Central memory CD8-positive, alpha-beta T cell (primary cell): ENCODE data around the gene SLC22A12.
A peak's percentile ranks its signal among the peaks of the same experiment; 100 is the strongest.

Experiments
- ATAC-seq: fragments of 150-1000 bp; cut with Tn5 transposase; replicated peaks from 2 replicates; pipeline ENCODE4 v1.10.0; 2022; ENCODE audit warnings: mild to moderate bottlenecking, moderate FRiP score, moderate number of reproducible peaks; ENCODE audit not compliant: poor library complexity, severe bottlenecking; ENCODE audit errors: extremely low read depth
- DNase-seq, 2 donors: peaks; one replicate each; pipeline ENCODE4 v3.0.0; 2021; ENCODE audit warnings: low spot score in 2 of 2
- H3K27ac Mint-ChIP-seq: one replicate; pipeline ENCODE4 v1.8.0; 2022; ENCODE audit warnings: low read depth, mild to moderate bottlenecking, moderate library complexity, mixed read lengths
- H3K27me3 Mint-ChIP-seq: one replicate; pipeline ENCODE4 v1.8.0; 2022; ENCODE audit warnings: mixed read lengths
- H3K36me3 Mint-ChIP-seq: one replicate; pipeline ENCODE4 v1.8.0; 2022; ENCODE audit warnings: mild to moderate bottlenecking, moderate library complexity, mixed read lengths; ENCODE audit not compliant: insufficient read depth
- H3K4me1 Mint-ChIP-seq: one replicate; pipeline ENCODE4 v1.8.0; 2022; ENCODE audit warnings: mixed read lengths
- H3K4me3 Mint-ChIP-seq: one replicate; pipeline ENCODE4 v1.8.0; 2022; ENCODE audit warnings: mild to moderate bottlenecking, moderate library complexity, mixed read lengths
- H3K9me3 Mint-ChIP-seq: one replicate; pipeline ENCODE4 v1.8.0; 2022; ENCODE audit warnings: mixed read lengths

Gene SLC22A12

DNA sequence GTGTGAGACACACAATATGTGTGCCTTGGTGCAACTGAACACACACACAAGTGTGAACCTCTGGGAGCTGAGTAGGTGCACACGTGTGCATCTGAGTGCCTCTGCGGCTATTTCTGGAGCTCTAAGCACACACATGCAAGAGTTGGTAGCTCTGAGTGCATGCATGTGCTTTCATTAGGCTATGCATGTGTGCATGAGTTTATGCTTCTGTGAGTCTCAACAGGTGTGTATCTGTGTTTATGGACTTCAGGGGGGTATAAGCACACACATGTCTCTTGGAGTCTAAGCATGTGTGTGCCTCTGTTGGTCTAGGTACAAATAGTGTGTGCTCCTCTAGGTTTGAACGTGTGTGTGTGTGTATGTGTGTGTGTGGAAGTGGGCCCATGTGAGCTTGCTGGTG is 25.8 kb downstream of the SLC22A12 start:
- Mint-ChIP-seq H3K36me3 (no peaks in the 10 kb centered on the region), H3K27me3 (no peaks in the 10 kb centered on the region), H3K9me3 (no peaks in the 10 kb centered on the region), H3K4me1 (peaks cover 8% of the 10 kb centered on the region), H3K27ac (no peak overlapping the region), H3K4me3 (no peak overlapping the region)
- ATAC-seq = no peak
- DNase-seq = no peak

DNA sequence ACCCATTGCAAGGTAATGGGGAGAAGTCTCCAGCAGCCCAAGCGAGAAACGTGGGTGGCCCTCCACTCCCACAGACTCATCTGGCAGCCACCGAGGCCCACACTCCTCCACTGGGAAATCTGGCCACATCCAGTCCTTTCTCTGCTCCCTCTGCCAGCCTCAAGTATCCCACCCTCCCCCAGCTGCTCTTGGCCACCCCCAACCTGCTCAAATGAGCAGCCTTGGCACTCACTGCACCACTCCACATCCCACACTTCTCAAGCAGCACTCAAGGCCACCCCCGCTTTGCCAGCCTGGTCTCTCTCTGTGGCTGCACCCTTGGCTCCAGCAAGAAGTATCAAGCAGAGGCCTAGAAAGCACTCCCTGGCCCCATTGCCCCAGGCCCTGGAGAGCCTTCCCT is 28.2 kb downstream of the SLC22A12 start:
- Mint-ChIP-seq H3K9me3 (no peaks in the 10 kb centered on the region), H3K27ac (no peak overlapping the region), H3K27me3 (no peaks in the 10 kb centered on the region), H3K4me3 (no peak overlapping the region), H3K36me3 (no peaks in the 10 kb centered on the region), H3K4me1 (peaks cover 6% of the 10 kb centered on the region)
- DNase-seq (no peak), ATAC-seq (no peak)

DNA sequence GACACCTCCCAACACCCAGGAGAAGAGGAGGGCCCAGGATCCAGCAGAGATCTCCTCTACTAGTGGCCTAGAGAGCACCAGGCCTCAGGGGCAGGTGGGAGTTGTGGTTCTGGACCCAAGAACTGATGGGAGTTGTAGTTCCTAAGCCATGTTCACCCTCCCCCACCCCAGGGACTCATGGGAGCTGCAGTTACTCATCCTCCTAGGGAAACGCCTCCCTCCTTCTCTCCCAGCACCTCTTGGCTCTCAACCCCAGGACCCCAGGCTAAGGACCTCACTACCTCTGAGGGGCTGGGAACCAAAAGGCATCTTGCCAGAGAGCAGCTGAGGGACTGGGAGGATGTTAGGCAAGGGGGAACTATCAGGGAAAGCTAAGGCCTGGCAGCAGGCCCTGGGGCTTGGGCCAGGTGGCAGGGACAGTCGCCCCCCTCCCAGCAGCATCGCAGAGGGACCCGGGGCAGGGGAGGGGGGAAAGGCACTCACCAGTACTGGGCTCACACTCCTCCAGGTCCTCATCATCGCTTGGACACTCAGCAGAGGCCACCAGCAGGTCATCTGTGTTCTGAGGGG is 28.9 kb downstream of the SLC22A12 start:
- Mint-ChIP-seq H3K4me3 (no peak overlapping the region), H3K4me1 (peaks cover 6% of the 10 kb centered on the region), H3K27me3 (no peaks in the 10 kb centered on the region), H3K36me3 (no peaks in the 10 kb centered on the region), H3K9me3 (no peaks in the 10 kb centered on the region), H3K27ac (no peak overlapping the region)
- ATAC-seq = no peak
- no peak for DNase-seq

DNA sequence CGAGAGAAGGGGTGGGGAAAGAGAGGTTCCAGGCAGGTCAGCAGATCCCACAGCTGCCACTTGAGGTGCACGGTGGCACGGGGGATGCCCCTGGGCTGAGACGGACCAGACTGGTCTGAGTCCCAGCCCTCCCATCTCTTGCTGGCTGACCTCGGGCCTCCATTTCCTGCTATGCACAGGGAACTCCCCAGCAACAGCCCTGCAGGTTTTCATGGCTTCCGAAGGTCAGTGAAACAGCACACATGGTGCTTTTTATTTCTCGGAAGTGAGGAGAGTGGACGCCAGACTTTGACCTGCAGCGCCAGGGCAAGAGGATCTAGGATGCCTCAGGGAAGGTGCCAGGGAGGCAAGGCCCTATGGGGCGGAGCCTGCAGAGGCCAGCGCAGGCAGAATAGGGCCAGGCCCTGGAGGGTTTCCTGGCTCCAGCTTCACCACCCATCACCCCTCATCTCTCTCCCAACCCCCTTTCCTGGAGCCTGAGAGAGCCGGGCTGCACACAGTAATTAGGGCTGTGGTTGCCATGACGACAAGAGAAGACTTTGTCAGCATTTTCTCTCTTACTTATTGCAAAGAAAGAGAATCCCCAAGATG is 29.5 kb downstream of the SLC22A12 start:
- no peaks in the 10 kb centered on the region for H3K36me3 Mint-ChIP-seq
- no peaks in the 10 kb centered on the region for H3K9me3 Mint-ChIP-seq
- peak overlapping the region; percentile 43 for H3K27ac Mint-ChIP-seq
- ATAC-seq (no peak), DNase-seq (no peak)
- peaks cover 6% of the 10 kb centered on the region for H3K4me1 Mint-ChIP-seq
- H3K4me3 Mint-ChIP-seq = no peak overlapping the region
- no peaks in the 10 kb centered on the region for H3K27me3 Mint-ChIP-seq

DNA sequence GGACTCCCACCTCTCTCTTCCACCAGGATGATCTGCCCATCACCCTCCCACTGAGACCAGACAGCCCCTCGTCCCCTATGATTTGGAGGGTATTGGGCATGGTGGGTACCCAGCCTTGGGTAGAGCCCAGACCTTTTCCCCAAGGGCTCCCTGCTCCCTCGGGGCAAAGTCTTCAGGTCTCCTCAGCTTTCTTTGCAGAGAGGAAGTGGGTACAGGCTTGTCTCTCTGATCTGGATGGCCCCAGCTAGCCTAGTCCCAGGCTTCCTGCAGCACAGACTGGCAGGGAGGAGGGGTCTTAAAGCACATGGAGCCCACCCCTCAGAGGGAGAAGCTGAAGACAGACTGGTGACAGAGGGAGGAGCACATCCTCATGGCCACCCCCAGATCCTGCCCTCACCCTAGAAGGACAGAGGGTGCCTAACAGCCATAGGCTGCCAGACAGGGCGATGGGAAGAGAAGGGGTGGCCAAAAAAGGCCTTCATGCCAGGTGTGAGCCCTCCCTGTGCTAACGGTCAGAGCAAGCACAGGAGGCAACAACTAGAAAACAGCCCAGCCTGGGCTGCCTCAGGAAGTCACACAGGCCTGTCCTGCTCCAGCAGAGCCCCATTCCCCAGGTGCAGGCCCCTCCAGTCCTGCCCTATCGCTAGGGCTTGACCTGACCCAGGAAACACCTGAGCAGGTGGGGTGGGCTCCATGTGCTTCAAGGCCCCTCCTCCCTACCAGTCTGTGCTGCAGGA is 30.4 kb downstream of the SLC22A12 start:
- no peak for DNase-seq
- Mint-ChIP-seq H3K36me3 (no peaks in the 10 kb centered on the region), H3K27ac (peak overlapping the region; percentile 43), H3K4me3 (no peak overlapping the region), H3K27me3 (no peaks in the 10 kb centered on the region), H3K4me1 (peaks cover 7% of the 10 kb centered on the region), H3K9me3 (no peaks in the 10 kb centered on the region)
- no peak for ATAC-seq

DNA sequence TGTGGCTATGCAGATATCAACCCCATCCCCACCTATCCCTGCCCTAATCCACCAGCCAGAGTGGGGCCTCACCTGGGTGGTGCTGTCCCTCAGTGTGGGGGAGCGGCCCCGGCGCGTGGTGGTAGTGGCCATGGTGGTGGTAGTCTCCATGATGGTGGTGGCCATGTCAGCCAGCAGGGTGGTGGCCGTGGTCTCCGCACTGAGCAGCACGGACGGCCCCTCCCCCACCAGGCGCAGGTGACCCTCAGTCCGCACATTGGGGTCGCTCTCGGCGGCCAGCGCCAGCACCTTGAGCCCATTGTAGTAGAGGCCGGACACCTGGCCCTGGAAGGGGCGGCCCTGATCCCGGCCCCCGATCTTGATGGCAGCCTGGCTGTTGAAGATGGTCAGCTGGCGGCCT is 31.7 kb downstream of the SLC22A12 start:
- H3K4me1 Mint-ChIP-seq = peaks cover 10% of the 10 kb centered on the region
- no peaks in the 10 kb centered on the region for H3K36me3 Mint-ChIP-seq
- no peak overlapping the region for H3K4me3 Mint-ChIP-seq
- H3K9me3 Mint-ChIP-seq = no peaks in the 10 kb centered on the region
- ATAC-seq = no peak
- no peaks in the 10 kb centered on the region for H3K27me3 Mint-ChIP-seq
- no peak overlapping the region for H3K27ac Mint-ChIP-seq
- no peak for DNase-seq

DNA sequence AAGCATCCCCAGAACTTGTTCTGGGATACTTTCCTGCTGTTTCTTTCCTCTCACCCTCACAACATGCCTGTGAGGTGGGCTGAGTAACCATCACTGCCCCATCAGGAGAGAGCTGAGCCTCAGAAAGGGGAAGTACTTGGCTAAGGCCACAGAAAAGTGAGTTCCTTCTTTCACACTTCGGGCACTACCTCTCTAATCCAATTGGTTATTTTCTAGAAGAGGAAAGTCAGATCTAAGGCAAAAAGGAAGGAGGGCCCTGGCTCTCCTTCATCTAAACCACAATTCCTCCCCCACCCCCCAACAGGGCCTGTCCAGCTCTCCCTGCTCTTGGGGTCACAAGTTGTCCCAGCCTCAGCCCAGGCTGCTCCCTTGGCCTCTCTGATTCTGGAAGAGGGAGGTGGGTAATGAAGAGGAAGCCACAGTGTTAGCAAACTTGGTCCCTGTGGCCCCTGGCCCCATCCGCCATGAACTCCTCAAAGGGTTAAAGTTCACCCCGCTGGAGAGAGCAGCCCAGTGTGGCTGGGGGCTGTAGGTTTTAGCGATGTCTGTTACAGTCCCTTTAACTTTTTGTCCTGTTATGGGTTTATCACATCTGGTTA is 34.0 kb downstream of the SLC22A12 start:
- Mint-ChIP-seq H3K27me3 (no peaks in the 10 kb centered on the region), H3K9me3 (no peaks in the 10 kb centered on the region), H3K4me3 (no peak overlapping the region), H3K4me1 (peaks cover 10% of the 10 kb centered on the region), H3K27ac (no peak overlapping the region), H3K36me3 (no peaks in the 10 kb centered on the region)
- ATAC-seq (no peak), DNase-seq (no peak)

DNA sequence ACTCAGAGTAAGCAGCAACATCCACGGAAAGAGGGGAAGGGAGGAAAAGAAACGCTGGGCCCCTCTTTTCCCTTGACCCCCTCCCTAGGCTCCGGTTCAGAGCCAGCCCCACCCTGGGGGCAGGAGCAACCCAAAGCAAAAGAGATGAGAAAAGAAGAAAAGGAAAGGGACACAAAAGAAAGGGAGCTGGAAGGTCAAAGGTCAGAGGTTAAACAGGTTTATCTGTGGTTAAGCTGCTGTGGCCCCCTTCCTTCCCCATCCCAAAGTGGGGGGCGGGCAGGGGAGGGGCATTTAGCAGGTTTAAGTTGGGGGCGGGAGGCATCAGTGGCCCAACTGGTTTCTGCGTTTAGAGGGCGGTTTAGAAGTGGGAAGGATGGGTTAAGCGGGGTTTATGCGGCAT is 35.6 kb downstream of the SLC22A12 start:
- no peaks in the 10 kb centered on the region for H3K9me3 Mint-ChIP-seq
- no peaks in the 10 kb centered on the region for H3K36me3 Mint-ChIP-seq
- peaks cover 5% of the 10 kb centered on the region for H3K4me1 Mint-ChIP-seq
- DNase-seq (no peak), ATAC-seq (no peak)
- H3K4me3 Mint-ChIP-seq = no peak overlapping the region
- no peak overlapping the region for H3K27ac Mint-ChIP-seq
- H3K27me3 Mint-ChIP-seq = no peaks in the 10 kb centered on the region

DNA sequence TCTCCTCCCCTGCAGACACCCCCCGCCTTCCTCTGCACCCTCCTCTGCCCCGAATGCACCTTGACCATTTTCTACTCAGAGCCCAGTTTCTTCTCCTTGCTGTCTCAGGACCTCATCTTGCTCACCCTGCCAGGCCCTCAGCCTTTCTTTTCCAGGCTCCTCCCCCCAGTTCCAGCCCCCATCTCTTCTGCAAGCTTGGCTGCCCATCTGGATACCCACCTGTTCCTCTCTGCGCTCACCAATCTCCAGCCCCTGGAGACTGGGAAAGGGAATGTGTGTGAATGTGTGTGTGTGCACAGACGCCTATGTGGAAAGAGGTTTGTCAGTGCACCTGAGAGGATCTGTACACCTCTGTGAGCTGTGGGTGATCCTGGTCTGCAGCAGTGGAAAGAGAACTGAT is 36.4 kb downstream of the SLC22A12 start:
- Mint-ChIP-seq H3K27ac (no peak overlapping the region), H3K9me3 (no peaks in the 10 kb centered on the region), H3K36me3 (no peaks in the 10 kb centered on the region), H3K4me3 (no peak overlapping the region), H3K4me1 (peaks cover 5% of the 10 kb centered on the region), H3K27me3 (no peaks in the 10 kb centered on the region)
- DNase-seq (no peak), ATAC-seq (no peak)

DNA sequence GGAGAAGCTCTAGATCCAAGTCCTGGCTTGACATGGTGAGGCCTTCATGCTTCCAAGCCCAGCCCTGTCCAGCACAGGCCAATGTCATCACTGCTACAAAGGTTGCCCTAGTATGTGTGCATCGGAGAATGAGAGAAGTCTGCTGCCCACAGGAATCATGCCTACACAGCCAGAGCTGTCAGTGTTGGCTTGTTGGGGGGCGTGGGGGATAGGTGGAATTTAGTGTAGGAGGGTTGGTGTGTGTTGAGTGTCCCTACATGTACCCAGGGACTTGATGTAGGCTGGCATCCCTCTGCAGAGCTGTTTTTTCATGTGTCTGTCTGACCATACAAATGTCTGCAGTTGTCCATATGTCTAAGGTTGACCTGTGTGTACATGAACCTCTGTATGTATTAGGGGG is 37.6 kb downstream of the SLC22A12 start:
- DNase-seq = no peak
- Mint-ChIP-seq H3K4me3 (no peak overlapping the region), H3K4me1 (peaks cover 9% of the 10 kb centered on the region), H3K9me3 (no peaks in the 10 kb centered on the region), H3K27me3 (no peaks in the 10 kb centered on the region), H3K27ac (no peak overlapping the region), H3K36me3 (no peaks in the 10 kb centered on the region)
- ATAC-seq = no peak

DNA sequence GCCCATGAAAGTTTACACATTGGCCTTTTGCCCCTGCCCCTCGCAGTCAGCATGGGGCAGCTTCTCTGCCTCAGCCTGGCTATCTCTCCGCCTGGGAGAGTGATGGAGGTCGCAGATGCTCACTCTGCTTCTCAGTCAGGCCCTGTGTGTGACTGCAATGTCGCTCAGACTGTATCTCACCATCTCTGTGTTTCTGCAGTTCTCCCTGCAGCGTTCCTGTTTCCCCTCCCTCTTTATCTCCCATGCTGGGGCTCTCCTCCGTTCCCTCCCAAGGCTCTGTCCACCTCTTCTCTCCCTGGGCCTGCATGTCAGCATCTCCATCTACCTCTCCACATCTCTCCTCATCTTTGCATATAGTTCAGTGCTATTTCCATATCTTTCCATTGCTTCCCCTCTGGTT is 38.1 kb downstream of the SLC22A12 start:
- Mint-ChIP-seq H3K27ac (peak overlapping the region; percentile 38), H3K9me3 (no peaks in the 10 kb centered on the region), H3K4me3 (no peak overlapping the region), H3K36me3 (no peaks in the 10 kb centered on the region), H3K4me1 (peaks cover 15% of the 10 kb centered on the region), H3K27me3 (peaks cover 2% of the 10 kb centered on the region)
- no peak for ATAC-seq
- DNase-seq = no peak

DNA sequence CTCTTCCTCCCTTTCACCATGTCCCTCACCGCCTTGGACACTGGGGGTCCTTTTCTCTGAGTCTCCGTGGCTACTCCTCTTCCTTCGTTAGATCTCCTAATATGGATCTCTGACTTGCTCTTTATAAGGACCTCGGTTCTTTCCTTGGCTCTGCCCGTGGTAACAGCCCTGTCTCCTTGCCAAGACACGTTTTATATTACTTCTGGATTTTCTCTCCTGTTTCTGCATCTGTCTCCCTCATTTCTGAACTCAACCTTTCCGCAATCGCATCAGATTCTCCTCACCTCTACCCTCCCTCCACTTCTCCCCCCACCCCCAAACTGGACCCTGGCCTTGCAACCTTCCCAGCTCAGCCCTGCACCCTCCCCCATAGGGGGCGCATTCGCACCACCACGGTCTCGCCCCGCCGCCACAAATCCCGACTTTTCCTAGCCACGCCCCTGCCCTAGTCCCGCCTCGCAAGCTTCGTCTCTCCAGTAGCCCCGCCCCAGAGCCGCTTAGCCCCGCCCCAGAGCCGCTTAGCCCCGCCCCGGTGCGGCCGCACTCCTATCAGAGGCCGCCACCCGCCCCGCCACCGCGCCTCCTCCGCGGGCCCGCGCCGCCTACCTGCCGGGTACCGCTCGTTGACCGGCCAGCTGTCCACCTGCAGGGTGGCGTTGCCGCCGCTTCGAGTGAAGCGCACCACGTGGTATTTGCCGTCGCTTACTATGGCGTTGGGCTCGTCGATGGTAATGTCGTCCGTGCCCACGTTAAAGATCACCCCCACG is 39.0 kb downstream of the SLC22A12 start:
- DNase-seq = no peak

More for the DNA sequence above, 39.0 kb downstream of the SLC22A12 start:
- Mint-ChIP-seq H3K36me3 (no peaks in the 10 kb centered on the region), H3K9me3 (no peaks in the 10 kb centered on the region), H3K4me3 (no peak overlapping the region), H3K27ac (peak overlapping the region; percentile 38), H3K4me1 (peaks cover 23% of the 10 kb centered on the region), H3K27me3 (peaks cover 11% of the 10 kb centered on the region)
- no peak for ATAC-seq
